Myocyte (in vitro differentiated cells): ENCODE results near the gene KLF3. TPM values are rescaled to one million over a fixed set of nuclear protein-coding genes. Genes with fewer than 3 reads are reported as not detected.

Experiments used
- DNase-seq: peaks from one replicate; pipeline ENCODE4 v3.0.0-alpha.2; 2012; ENCODE audit warnings: low read depth
- total RNA-seq: library from RNA; depleted of rRNA; stranded (reverse); fragments of >200 nt; gene quantifications from 2 replicates; pipeline ENCODE4 v1.2.3, GENCODE V29; 2014

KLF3 gene
- total RNA-seq, 1 donor from 2014 or later: 15.7 TPM

GRCh38 chr4:38735870-38736269 is 71.9 kb downstream of the KLF3 start:
- no peak for DNase-seq

GRCh38 chr4:38738940-38739803 is 75.2 kb downstream of the KLF3 start:
- DNase-seq: no peak

- DNase-seq: peak; percentile 53
These were observed 76.3 kb downstream of the KLF3 start for GRCh38 chr4:38740303-38740702.

- peak; percentile 74 for DNase-seq
These were observed 79.9 kb downstream of the KLF3 start for GRCh38 chr4:38743866-38744265.

GRCh38 chr4:38745881-38746280 is 81.9 kb downstream of the KLF3 start:
- DNase-seq: no peak

- no peak for DNase-seq
These were observed 83.6 kb downstream of the KLF3 start for GRCh38 chr4:38747629-38748028.

- DNase-seq: no peak
These were observed 85.3 kb downstream of the KLF3 start for GRCh38 chr4:38749336-38749735.

Other genes starting within 250 kb of the KLF3 start
- not detected in 2 replicates for gene TLR10, start 118.8 kb downstream of the KLF3 start, total RNA-seq
- 1.9 and 3.2 TPM in 2 replicates for gene TLR1, start 140.6 kb downstream of the KLF3 start, total RNA-seq
- 2.4 and 3.5 TPM in 2 replicates for gene TLR6, start 192.6 kb downstream of the KLF3 start, total RNA-seq
- gene FAM114A1, start 203.6 kb downstream of the KLF3 start, total RNA-seq: 151 and 250 TPM in 2 replicates